Stimulated activated CD4-positive, alpha-beta T cell treated with anti-CD3 and anti-CD28 coated beads, Interleukin-4, amount 100 ng/mL, for 24 hours (primary cell): ENCODE measurements around the gene TRPM2.
A peak's percentile ranks its signal among the peaks of the same experiment; 100 is the strongest.
"Not testable (repeated sequence)": the region's sequence is repeated elsewhere in the genome, so short reads cannot be mapped to it uniquely, and the experiment has no call there.

Source experiments
- DNase-seq: peaks from one replicate; pipeline ENCODE4 v3.0.0-alpha.2; 2020

The TRPM2 gene

GRCh38 chr21:44335266-44336059 is 18.0 kb upstream of the TRPM2 start:
- DNase-seq = no peak

DNA sequence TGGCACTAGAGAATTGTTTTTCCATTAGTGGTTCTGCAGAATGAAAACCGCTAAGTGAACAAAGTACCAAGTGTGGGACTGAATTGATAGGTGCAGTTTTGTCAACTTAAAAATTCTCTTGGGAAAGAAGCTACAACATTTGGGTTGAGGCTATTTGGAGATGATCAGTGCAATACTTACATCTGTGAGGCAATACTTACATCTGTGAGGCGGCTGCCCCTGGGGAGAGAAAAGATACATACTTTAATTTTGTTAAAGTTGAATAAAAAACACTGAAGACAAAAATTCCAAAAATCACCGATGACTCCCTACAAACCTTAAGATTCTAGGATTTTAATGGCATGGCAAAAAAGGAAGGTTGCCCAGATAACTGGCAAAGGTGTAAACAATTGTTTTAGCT is 16.0 kb upstream of the TRPM2 start:
- DNase-seq = no peak

GRCh38 chr21:44337941-44338895 is 15.2 kb upstream of the TRPM2 start:
- peak; percentile 42 for DNase-seq

GRCh38 chr21:44338971-44339910 is 14.2 kb upstream of the TRPM2 start, which contains the start of gene CFAP410:
Gene CFAP410 (minus strand): TSS chr21:44339390. CDS start chr21:44339194, 196 bp downstream.
- peak; percentile 94 for DNase-seq

GRCh38 chr21:44341726-44342458 is 11.5 kb upstream of the TRPM2 start:
- DNase-seq = not testable (repeated sequence)

GRCh38 chr21:44342981-44343380 is 10.4 kb upstream of the TRPM2 start:
- DNase-seq = not testable (repeated sequence)

- no peak for DNase-seq
These were observed 8.8 kb upstream of the TRPM2 start for GRCh38 chr21:44344541-44345183.

DNA sequence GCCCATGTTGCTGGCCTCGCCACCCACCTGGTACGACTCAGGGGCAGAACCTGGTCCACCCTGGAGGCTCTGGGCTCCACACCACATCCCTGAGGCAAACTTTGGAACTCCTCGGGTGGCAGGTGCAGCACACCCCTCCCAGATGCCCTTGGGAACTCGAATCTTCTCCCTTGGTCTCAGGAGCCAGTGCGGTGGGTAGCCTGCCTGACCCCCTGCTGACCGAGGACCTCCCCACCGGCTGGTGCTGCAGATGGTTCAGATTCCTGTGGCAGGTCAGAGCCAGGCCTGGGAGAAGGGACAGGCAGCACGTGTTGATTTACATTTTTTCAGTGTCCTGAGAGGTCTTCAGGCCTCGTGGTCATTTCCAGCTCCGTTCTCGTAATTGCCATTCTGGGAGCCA is 7.9 kb upstream of the TRPM2 start:
- no peak for DNase-seq

DNA sequence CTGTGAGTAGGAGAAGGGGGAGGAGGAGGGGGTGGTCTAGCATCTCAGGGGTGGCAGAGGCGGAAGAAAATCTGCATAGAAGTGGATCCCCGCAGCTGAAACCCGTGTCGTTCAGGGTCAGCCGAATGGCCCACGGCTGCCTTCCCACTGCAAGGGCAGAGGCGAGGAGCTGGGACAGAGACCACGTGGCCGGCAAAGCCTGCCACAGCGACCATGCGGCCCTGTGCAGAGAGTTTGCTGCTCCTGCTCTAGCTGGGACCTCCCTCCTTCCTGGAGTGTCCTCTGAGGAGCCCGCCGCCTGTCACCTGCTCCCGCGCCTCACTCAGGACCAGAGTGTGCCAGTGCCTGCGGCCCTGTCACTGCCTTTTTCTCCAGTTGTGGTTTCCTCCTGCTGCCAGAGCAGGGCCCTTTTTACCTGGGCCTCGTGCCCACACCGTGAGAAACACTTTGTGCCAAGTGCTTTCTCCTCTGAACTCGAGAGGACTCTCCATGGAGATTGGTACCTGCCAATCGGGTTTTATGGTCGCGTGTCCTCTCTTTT is 5.4 kb upstream of the TRPM2 start:
- DNase-seq = no peak

GRCh38 chr21:44348861-44349260 is 4.6 kb upstream of the TRPM2 start:
- no peak for DNase-seq

DNA sequence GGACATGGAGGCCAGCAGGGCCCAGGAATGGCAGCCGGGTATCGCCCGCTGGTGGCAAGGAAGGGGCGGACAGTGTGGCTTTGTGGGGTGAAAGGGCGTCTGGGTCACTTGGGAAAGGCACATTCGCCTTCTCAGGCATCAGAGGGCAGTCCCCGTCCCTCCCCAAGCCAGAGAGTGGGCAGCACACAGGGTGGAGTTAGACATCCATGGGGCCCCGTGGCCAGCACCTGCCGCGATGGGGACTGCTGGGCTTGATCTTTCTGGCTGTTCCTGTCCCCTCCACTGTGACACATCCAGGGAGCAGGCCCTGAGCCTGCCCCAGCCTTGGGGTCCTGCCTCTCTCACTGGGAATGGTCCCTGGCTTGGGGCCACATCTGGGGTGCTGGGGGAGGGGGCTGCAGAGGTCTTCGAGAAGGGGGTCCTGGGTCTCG is 4.0 kb upstream of the TRPM2 start:
- DNase-seq = no peak

GRCh38 chr21:44349847-44350772 is 3.3 kb upstream of the TRPM2 start:
- no peak for DNase-seq

DNA sequence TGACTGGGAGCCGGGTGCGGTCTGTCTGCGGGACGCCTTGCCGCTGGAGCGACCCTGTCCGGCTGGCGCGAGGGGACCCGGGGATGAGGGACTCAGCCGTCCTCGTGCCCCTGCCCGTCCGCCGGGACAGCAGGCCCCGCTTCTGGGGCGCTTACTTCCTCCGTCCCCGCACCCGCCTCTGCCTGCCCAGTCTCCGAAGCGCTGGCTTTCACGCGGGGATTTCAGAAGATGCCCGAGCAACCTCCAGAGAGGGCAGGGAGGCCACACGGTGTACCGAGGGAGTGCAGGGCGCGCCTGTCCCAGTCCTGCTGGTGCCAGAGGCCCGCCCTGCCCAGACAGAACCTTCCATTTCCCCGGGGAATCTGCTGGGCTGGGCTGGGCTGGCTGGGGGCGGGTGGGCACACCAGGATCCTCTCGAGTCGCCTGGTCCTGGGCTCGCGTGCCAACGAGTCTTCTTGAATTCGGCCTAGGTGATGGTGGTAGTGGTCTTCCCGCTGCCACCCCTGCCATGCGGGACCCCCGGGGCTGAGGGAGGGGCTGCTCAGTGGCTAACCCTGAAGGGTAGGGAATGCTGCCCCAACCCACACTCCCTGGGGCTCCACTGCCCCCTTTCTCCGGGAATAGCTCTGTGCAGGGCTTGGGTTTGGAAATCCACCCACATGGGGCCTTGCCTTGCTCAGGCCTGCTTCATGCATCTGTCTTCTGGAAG is 2.5 kb upstream of the TRPM2 start:
- DNase-seq = no peak

- DNase-seq = no peak
These were observed 1.7 kb upstream of the TRPM2 start for GRCh38 chr21:44351535-44352252.

DNA sequence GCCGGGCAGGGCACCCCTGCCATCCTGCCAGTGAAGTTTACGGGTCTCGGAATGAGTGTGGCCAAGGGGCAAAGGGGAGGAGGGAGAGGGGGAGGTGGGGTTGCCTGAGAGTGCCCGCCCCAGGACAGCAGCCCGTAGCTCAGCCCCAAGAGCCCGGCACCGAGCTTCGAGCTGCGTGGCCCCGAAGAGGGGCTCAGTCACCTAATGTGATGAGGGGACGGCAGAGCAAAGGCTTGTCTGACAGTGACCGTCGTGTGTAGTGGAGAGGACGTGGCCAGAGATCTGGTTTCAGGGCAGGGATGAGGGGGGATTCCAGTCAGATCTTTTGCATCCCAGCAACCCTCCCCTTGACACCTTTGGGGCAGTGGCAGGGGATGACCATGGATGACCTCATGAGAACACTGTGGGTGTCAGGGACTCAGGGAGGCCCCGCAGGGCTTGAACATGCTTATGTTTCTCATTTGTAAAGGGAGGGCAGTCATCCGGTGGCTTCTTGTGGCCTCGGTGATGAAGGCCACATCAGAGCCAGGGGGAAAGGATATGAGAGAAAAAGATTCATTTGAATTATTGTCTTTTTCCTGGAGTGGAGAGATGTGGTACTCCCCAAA is 1.1 kb upstream of the TRPM2 start:
- DNase-seq = no peak

- DNase-seq = no peak
These were observed 582 bp downstream of the TRPM2 start for GRCh38 chr21:44354001-44354405.

DNA sequence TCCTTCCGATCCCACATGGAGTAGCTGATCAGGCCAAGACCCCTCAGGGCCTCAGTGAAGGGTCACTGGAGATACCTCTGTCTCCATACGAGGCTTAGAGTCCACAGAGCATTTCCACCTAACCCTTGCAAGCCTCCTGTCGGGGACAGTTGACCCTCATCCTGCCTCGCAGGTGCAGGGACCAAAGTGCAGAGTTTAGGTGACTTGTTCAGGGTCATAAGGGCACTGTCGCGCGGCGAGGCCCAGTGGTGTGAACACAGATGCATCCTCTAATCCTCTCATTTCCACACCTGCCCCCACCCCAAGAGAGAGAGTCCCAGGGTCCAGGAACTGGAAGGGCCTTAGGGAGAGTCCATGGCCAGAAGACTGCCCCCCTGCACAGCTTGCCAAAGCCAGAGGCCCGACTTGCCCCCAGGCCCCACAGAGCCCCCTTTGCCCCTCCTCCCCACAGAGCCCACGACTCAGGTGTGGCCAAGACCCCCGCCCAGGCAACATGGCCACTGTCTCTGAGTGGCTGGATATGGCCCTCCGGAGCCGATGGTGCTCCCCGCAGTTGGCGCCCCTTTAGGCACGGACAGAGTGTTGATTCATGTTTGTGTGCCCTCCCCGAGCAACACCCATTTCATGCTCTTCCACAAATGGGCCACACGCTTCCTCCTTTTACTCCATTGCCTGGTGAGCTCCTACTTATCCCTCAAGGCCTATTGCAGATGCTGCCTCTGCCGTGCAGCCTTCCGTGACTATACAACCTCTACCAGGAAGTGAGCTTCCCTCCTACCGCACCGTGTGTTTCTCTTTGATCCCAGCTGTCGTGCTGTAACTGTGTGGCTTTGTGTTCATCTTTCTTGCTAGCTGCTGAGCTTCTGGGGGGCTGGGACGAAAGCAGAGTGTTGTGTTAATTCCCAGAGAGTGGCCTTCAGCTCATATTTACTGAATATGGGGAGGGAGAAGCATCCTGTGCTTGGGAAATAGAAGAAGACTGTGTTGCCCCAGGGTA is 1.7 kb downstream of the TRPM2 start:
- no peak for DNase-seq
